Measurements from ENCODE around the gene VAV2. TPM values are rescaled to one million over a fixed set of nuclear protein-coding genes. Genes with fewer than 3 reads are reported as not detected.

Gene VAV2
- total RNA-seq, 1 experiment from 2014 or later: 9.7 TPM

DNA sequence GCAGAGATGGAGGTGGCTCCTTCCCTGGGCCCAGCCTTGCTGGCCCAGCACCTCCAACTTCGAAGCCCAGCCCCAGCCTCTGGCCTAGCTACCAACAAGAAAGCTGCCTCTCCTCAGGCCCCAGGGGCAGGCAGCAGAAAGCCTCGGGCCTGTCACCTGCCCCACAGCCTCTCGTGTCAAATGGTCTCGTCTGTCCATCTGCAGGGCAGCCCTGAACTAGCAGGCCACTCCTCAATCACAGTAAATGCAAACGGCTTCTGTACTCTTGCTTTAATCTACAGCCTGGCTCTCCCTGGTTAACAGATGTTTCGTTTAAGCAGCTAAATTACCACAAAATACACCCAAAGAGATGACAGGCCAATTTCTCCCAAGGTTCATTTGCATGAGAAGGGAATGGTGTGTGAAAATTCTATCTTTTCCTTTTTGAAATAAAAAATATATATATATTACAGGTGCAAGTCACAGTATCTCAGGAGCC is 21.5 kb downstream of the VAV2 start:
- intact Hi-C loops (cut with micrococcal nuclease): no loop called here
- Histone ChIP-seq H3F3A (ENCODE audit: low read length, unreplicated experiment) (no peaks in the 10 kb centered on the region), H4K20me1 (ENCODE audit: low read length) (peaks cover 42% of the 10 kb centered on the region), H3K9ac (ENCODE audit: low read length) (no peak overlapping the region), H3K4me3 (ENCODE audit: low read length) (no peak overlapping the region), H3K27ac (ENCODE audit: low read length) (no peak overlapping the region), H3K27me3 (ENCODE audit: low read length) (no peaks in the 10 kb centered on the region), H3K4me2 (ENCODE audit: low read length) (no peak overlapping the region), H3K79me2 (ENCODE audit: low read length) (peaks cover 97% of the 10 kb centered on the region), H3K36me3 (ENCODE audit: low read depth, low read length) (no peaks in the 10 kb centered on the region), H2AFZ (ENCODE audit: low read length) (no peak overlapping the region), H3K9me3 (ENCODE audit: low read length) (no peaks in the 10 kb centered on the region), H3K9me2 (replicated peaks; ENCODE audit: low read length) (no peaks in the 10 kb centered on the region), H3K4me1 (ENCODE audit: insufficient read depth, low read length) (peaks cover 13% of the 10 kb centered on the region)
- ChIA-PET CTCF (no interaction called here), POLR2A (ENCODE audit: unreplicated experiment) (no interaction called here)
- BruUV-seq (replicated peaks): no TSS peak
- DNase-seq (no peak), ATAC-seq (no peak)
- TF ChIP-seq, protein P1, sequence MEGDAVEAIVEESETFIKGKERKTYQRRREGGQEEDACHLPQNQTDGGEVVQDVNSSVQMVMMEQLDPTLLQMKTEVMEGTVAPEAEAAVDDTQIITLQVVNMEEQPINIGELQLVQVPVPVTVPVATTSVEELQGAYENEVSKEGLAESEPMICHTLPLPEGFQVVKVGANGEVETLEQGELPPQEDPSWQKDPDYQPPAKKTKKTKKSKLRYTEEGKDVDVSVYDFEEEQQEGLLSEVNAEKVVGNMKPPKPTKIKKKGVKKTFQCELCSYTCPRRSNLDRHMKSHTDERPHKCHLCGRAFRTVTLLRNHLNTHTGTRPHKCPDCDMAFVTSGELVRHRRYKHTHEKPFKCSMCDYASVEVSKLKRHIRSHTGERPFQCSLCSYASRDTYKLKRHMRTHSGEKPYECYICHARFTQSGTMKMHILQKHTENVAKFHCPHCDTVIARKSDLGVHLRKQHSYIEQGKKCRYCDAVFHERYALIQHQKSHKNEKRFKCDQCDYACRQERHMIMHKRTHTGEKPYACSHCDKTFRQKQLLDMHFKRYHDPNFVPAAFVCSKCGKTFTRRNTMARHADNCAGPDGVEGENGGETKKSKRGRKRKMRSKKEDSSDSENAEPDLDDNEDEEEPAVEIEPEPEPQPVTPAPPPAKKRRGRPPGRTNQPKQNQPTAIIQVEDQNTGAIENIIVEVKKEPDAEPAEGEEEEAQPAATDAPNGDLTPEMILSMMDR (conservative IDR thresholded peaks at IDR 0.05; ENCODE audit: low read depth, low read length): no peak
- TF ChIP-seq EZH2phosphoT487 (IDR thresholded peaks at IDR 0.05; ENCODE audit: borderline replicate concordance, low read length) (no peak), EZH2 (IDR thresholded peaks at IDR 0.05; ENCODE audit: low read length, unreplicated experiment) (no peak)

- no TSS peak for BruUV-seq (replicated peaks)
- H3K4me3 ChIP-seq (ENCODE audit: low read length): no peak overlapping the region
- no peaks in the 10 kb centered on the region for H3K9me2 ChIP-seq (replicated peaks; ENCODE audit: low read length)
- H3K4me1 ChIP-seq (ENCODE audit: insufficient read depth, low read length): peaks cover 13% of the 10 kb centered on the region
- no peaks in the 10 kb centered on the region for H3F3A ChIP-seq (ENCODE audit: low read length, unreplicated experiment)
- no peaks in the 10 kb centered on the region for H3K27me3 ChIP-seq (ENCODE audit: low read length)
- no peak overlapping the region for H3K4me2 ChIP-seq (ENCODE audit: low read length)
- no peak overlapping the region for H3K27ac ChIP-seq (ENCODE audit: low read length)
- TF ChIP-seq, protein P1 (conservative IDR thresholded peaks at IDR 0.05; ENCODE audit: low read depth, low read length): no peak
- TF ChIP-seq EZH2 (IDR thresholded peaks at IDR 0.05; ENCODE audit: low read length, unreplicated experiment): no peak
- TF ChIP-seq EZH2phosphoT487 (IDR thresholded peaks at IDR 0.05; ENCODE audit: borderline replicate concordance, low read length): no peak
- no peak overlapping the region for H2AFZ ChIP-seq (ENCODE audit: low read length)
- DNase-seq (no peak), ATAC-seq (no peak)
- intact Hi-C loops (cut with micrococcal nuclease): no loop called here
- ChIA-PET POLR2A (ENCODE audit: unreplicated experiment) (no interaction called here), CTCF (no interaction called here)
- peaks cover 37% of the 10 kb centered on the region for H4K20me1 ChIP-seq (ENCODE audit: low read length)
- H3K36me3 ChIP-seq (ENCODE audit: low read depth, low read length): no peaks in the 10 kb centered on the region
- H3K9ac ChIP-seq (ENCODE audit: low read length): no peak overlapping the region
- H3K79me2 ChIP-seq (ENCODE audit: low read length): peaks cover 97% of the 10 kb centered on the region
- H3K9me3 ChIP-seq (ENCODE audit: low read length): no peaks in the 10 kb centered on the region
Measured at GRCh38 chr9:133969681-133970580, 22.2 kb downstream of the VAV2 start.
